Activated CD8-positive, alpha-beta memory T cell treated with anti-CD3 and anti-CD28 coated beads, Interleukin-2, amount 50 U/mL, for 24 hours (primary cell): ENCODE results near the gene GRID2.
"Not testable (repeated sequence)": the region's sequence is repeated elsewhere in the genome, so short reads cannot be mapped to it uniquely, and the experiment has no call there.

Experiments used
- DNase-seq: peaks from one replicate; pipeline ENCODE4 v3.0.0-alpha.2; 2020; ENCODE audit errors: extremely low read depth

Gene GRID2

DNA sequence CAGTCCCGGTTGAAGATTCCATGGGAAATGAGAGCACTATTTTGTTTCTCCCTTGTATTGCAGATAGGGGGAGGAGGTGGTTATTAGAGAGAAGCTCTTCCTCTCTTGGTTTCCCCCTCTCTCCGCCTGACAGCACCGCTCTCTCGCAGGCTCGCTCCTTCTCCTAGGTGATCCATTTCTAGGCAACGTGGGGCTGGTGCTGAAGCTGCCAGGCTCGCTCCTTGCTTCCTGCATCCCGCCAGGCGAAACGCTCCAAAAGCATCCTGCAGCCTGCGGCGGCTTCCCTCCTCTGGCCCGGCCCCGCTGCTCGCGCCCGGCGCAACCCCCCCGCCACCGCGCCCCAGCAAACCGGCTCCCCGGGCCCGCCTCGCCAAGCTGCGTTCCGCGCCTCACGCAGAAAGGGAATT lies at the start of gene GRID2:
TSS of gene GRID2 (plus strand) at position 346 of the 407 bp plus-strand sequence.
- no peak for DNase-seq

DNA sequence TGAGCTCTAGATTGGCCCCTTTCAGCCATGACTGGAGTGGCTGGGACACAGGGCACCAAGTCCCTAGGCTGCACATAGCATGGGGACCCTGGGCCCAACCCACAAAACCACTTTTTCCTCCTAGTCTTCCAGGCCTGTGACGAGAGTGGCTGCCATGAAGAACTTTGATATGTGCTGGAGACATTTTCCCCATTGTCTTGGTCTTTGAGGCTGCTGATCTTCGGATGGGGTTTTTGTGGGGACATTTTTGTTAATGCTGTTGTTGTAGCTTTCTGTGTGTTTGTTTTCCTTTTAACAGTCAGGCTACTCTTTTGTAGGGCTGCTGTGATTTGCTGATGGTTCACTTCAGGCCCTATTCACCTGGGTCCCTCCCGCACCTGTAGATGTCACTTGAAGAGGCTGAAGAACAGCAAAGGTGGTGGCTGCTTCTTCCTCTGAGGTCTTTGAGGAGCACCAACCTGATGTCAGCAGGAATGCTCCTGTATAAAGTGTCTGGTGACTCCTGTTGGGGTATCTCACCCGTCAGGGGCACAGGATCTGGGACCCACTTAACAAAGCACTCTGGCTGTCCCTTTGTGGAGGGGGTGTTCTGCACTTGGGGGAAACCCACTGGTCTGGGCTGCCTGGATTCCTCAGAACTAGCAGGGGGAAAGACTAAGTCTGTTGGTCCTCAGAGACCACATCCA lies 49.6 kb upstream of the GRID2 start:
- DNase-seq: no peak

GRCh38 chr4:92254767-92255442 lies 48.9 kb upstream of the GRID2 start:
- DNase-seq: no peak

DNA sequence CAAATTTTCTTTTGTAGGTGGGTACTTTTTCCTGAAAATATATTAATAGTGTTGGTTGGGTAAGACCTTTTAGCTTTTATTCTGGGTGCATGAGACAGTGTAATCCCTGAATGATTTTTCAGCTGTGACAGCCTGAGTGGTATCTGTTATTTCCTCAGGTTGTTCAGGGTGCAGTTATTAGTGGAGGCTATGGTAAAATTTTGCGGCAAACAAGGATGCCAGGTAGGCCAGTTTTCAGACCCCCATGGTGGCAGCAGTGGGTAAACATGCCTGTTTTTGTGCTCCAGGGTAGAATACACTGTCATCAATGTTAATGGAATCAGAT lies 47.9 kb upstream of the GRID2 start:
- no peak for DNase-seq

- DNase-seq: no peak
These were observed 45.6 kb upstream of the GRID2 start for GRCh38 chr4:92257931-92258857.

DNA sequence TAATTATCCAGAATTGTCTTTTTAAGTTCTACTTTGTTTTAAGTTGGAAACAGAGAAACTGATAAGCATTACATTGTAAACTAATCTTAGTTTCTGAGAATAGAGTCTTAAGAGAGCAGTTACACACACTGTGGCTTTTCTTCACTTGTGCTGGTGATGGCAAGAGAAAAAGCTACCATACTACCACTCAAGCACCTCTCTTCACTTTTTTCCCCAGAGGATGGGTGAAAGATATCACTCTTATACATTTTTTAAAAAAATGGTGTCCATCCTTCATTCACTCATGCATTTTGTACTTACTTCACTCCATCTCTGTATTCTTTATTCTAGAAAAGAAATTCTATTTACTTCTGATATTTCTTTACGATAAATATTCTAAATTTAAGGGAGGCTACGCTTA lies 42.5 kb upstream of the GRID2 start:
- no peak for DNase-seq

DNA sequence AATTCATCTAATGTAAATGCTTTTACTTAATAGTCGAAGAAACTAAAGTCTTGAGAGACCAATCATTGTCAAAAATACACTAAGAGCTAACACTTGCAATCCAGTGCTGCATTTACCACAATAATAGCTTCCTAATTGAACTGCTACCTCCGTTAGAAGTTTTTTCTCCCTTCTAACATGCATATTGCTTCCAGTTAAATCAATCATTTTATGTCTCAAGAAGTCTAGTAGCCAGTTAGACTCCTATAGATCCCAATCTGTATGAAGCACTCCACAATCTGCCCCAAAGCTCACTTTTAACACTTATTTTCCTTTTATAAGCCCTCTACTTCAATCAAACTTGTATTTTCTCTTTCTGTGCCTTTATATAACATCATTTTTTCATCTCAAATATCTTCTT lies 41.4 kb upstream of the GRID2 start:
- no peak for DNase-seq

GRCh38 chr4:92263010-92263409 lies 40.8 kb upstream of the GRID2 start:
- DNase-seq: no peak

DNA sequence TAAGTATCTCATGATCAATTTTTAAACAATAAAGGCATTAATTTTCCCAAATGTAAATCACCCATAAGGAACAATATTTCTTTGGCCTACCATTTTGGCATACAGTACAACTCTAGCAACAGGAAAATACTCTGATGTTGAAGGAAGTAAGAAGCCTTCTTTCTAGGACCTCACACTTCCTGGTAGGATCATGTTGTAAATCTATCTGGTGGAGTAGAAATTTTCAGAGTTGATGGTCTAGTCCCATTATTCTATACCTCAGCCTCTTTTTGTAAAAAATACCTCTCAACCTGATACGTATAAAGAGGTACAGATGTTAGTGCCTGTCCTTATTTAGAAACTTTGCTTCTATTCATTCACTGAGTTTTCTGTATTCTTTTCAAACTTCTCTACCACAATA lies 40.2 kb upstream of the GRID2 start:
- DNase-seq: no peak

DNA sequence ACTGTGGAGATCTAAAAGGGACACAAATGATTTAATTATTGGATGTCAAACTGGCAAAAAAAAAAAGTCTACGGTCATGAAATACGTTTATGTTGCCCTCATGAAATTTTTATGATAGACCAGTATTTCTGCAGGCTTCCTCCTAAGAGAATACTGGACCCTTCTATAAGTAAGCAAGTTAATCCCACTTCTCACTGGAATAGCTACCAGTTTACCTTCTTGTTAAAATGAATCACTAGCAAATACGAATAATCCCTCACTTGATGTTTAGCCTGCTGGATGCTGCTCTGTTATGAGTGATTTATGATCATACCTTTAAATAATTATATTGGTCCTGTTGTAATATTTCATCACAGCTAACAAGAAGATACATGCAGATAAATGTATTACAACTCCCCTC lies 39.6 kb upstream of the GRID2 start:
- DNase-seq: no peak

- DNase-seq: no peak
These were observed 38.7 kb upstream of the GRID2 start for GRCh38 chr4:92265021-92265420.

- no peak for DNase-seq
These were observed 38.0 kb upstream of the GRID2 start for GRCh38 chr4:92265798-92266197.

GRCh38 chr4:92266521-92266920 lies 37.2 kb upstream of the GRID2 start:
- DNase-seq: no peak

GRCh38 chr4:92268642-92269041 lies 35.1 kb upstream of the GRID2 start:
- DNase-seq: no peak

GRCh38 chr4:92270908-92271307 lies 32.9 kb upstream of the GRID2 start:
- DNase-seq: no peak

DNA sequence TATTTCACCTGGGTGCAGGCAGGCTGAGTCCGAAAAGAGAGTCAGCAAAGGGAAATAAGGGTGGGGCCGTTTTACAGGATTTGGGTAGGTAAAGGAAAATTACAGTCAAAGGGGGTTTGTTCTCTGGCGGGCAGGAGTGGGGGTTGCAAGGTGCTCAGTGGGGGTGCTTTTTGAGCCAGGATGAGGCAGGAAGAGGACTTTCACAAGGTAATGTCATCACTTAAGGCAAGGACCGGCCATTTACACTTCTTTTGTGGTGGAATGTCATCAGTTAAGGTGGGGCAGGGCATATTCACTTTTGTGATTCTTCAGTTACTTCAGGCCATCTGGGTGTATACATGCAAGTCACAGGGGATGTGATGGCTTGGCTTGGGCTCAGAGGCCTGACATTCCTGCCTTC lies 32.2 kb upstream of the GRID2 start:
- DNase-seq: not testable (repeated sequence)

DNA sequence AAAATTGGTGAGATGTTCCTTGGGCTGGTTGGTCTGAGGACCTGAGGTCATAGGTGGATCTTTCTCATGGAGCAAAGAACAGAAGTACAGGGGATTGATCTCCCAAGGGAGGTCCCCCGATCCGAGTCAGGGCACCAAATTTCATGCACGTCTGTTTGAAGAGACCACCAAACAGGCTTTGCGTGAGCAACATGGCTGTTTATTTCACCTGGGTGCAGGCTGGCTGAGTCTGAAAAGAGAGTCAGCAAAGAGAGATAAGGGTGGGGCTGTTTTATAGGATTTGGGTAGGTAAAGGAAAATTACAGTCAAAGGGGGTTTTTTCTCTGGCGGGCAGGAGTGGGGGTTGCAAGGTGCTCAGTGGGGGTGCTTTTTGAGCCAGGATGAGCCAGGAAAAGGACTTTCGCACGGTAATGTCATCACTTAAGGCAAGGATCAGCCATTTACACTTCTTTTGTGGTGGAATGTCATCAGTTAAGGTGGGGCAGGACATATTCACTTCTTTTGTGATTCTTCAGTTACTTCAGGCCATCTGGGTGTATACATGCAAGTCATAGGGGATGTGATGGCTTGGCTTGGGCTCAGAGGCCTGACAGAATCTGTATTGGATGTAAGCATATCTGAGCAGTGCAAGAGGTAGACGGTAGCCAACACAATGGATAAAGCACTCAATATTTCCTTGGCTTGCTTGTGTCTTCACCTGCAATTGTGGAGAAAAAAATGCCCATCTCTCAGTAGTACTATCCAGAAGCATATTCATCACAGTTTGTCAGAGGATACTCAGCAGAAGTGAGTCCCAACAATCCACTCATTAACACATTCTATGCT lies 26.5 kb upstream of the GRID2 start:
- not testable (repeated sequence) for DNase-seq

- no peak for DNase-seq
These were observed 24.5 kb upstream of the GRID2 start for GRCh38 chr4:92279296-92279695.

DNA sequence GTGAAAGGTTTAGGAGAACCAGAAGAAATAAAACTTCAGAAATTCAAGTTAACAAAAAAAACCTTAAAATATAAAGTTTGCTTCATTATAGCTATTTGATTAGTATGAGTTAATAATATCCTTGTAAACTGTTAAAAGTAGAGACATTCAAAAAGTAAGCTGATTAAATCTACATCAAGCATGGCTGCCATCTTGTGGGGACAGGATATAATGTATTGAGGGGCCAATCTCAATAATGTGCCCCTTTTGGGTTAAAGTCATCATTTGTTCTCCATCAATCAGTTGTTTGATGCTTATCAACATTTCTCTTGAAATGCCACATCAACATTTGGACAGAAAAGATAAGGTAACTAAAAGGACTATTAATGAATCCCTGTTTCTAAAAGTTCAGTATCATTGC lies 4.6 kb upstream of the GRID2 start:
- DNase-seq: no peak

- DNase-seq: no peak
These were observed 355 bp downstream of the GRID2 start for GRCh38 chr4:92304121-92304520.

- no peak for DNase-seq
These were observed 840 bp downstream of the GRID2 start for GRCh38 chr4:92304606-92305005.
